Naive B cell (primary cell): ENCODE measurements around the gene VAV3. TPM values are rescaled to one million over a fixed set of nuclear protein-coding genes. Genes with fewer than 3 reads are reported as not detected.

ENCODE experiments used
- ATAC-seq, 2 donors: fragments of 150-1000 bp; cut with Tn5 transposase; 2 replicates each; pipeline ENCODE4 v1.10.0; 2021; ENCODE audit warnings: low read depth in 2 of 2, mild to moderate bottlenecking in 2 of 2, moderate library complexity in 2 of 2
- DNase-seq: peaks from one replicate; pipeline ENCODE4 v3.0.0; 2022
- H3K27ac Mint-ChIP-seq, 6 donors: one replicate each; pipeline ENCODE4 v1.8.0; 2020 to 2022; ENCODE audit warnings: mild to moderate bottlenecking in 6 of 6, mixed read lengths in 6 of 6, moderate library complexity in 5 of 6, inconsistent platforms in 2 of 6
- H3K27me3 Mint-ChIP-seq, 3 donors: one replicate each; pipeline ENCODE4 v1.8.0; 2021 to 2022; ENCODE audit warnings: mixed read lengths in 3 of 3, mild to moderate bottlenecking in 1 of 3
- H3K36me3 Mint-ChIP-seq, 2 donors: one replicate each; pipeline ENCODE4 v1.8.0; 2020 to 2022; ENCODE audit warnings: mixed read lengths in 2 of 2, inconsistent platforms in 1 of 2, mild to moderate bottlenecking in 1 of 2
- H3K4me1 Mint-ChIP-seq, 3 donors: one replicate each; pipeline ENCODE4 v1.8.0; 2020 to 2022; ENCODE audit warnings: mixed read lengths in 3 of 3, inconsistent platforms in 1 of 3, mild to moderate bottlenecking in 1 of 3, moderate library complexity in 1 of 3
- H3K4me3 Mint-ChIP-seq, 8 donors: one replicate each; pipeline ENCODE4 v1.8.0; 2020 to 2022; ENCODE audit warnings: mild to moderate bottlenecking in 8 of 8, mixed read lengths in 8 of 8, moderate library complexity in 8 of 8, inconsistent platforms in 2 of 8
- H3K9me3 Mint-ChIP-seq, 7 donors: one replicate each; pipeline ENCODE4 v1.8.0; 2020 to 2022; ENCODE audit warnings: mixed read lengths in 7 of 7, mild to moderate bottlenecking in 5 of 7, inconsistent platforms in 2 of 7, moderate library complexity in 1 of 7
- polyA plus RNA-seq, 6 donors: library from polyadenylated mRNA; unstranded; fragments of 300-500 nt; fragmentation: Illumina TruSeq; gene quantifications; one replicate each; pipeline ENCODE4 v1.2.3, GENCODE V29; 2021; ENCODE audit warnings: low read depth in 6 of 6

VAV3 gene
- polyA plus RNA-seq, 6 donors from 2014 or later: 24.8 to 45.9 (median 33.6) TPM

- peaks cover 46 to 49% of the 10 kb centered on the region in 2 donors for H3K36me3 Mint-ChIP-seq
- no peaks in the 10 kb centered on the region for H3K27me3 Mint-ChIP-seq
- no peak for ATAC-seq
- peak overlapping the region in 2 of 6 donors; percentile 1 to 80 for H3K27ac Mint-ChIP-seq
- H3K4me3 Mint-ChIP-seq: no peak overlapping the region
- H3K4me1 Mint-ChIP-seq: peaks cover 3 to 10% (median 4%) of the 10 kb centered on the region in 3 donors
- H3K9me3 Mint-ChIP-seq: no peaks in the 10 kb centered on the region
- DNase-seq: no peak
Observed at GRCh38 chr1:107597290-107597689, 367.7 kb downstream of the VAV3 start.

- ATAC-seq: no peak
- DNase-seq: no peak
- Mint-ChIP-seq H3K9me3 (no peaks in the 10 kb centered on the region), H3K36me3 (peaks cover 28 to 37% of the 10 kb centered on the region in 2 donors), H3K4me1 (peaks cover 14 to 19% (median 17%) of the 10 kb centered on the region in 3 donors), H3K4me3 (no peak overlapping the region), H3K27me3 (no peaks in the 10 kb centered on the region), H3K27ac (peak overlapping the region in 2 of 6 donors; percentile 11 to 81)
Observed at GRCh38 chr1:107594536-107594935, 370.4 kb downstream of the VAV3 start.

- ATAC-seq: no peak
Observed at GRCh38 chr1:107593501-107594209, 371.3 kb downstream of the VAV3 start.

GRCh38 chr1:107590900-107591622 lies 373.9 kb downstream of the VAV3 start:
- Mint-ChIP-seq H3K36me3 (peaks cover 37 to 40% of the 10 kb centered on the region in 2 donors), H3K27me3 (no peaks in the 10 kb centered on the region), H3K4me1 (peaks cover 14 to 19% (median 17%) of the 10 kb centered on the region in 3 donors), H3K27ac (peak overlapping the region in 3 of 6 donors; percentile 2 to 76 (median 67)), H3K4me3 (no peak overlapping the region), H3K9me3 (no peaks in the 10 kb centered on the region)
- ATAC-seq (peak; percentile 74 to 82), DNase-seq (no peak)

More at GRCh38 chr1:107593501-107594209, 371.3 kb downstream of the VAV3 start:
- peaks cover 21 to 31% of the 10 kb centered on the region in 2 donors for H3K36me3 Mint-ChIP-seq
- H3K27me3 Mint-ChIP-seq: no peaks in the 10 kb centered on the region
- DNase-seq: no peak
- peaks cover 14 to 19% (median 17%) of the 10 kb centered on the region in 3 donors for H3K4me1 Mint-ChIP-seq
- no peak overlapping the region for H3K4me3 Mint-ChIP-seq
- H3K9me3 Mint-ChIP-seq: no peaks in the 10 kb centered on the region
- H3K27ac Mint-ChIP-seq: peak overlapping the region in 1 of 6 donors; percentile 69

DNA sequence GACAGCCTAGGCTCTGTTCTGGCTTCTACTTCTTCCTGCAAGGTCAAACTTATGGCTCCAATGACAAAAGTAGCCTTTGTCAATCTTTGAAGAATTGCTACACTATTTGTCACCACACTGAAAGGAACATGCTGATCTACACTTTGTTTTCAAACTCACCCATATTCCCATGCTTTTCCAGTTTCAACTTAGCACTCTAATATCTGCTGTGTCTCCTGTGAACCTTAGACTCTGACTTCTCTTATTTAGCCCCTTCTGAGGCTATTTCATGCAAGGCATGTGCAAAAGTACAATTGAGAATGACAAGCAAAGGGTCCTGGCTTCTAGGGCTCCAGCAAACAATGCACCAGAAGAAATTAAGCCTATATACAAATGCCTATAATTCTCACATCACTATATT lies 374.9 kb downstream of the VAV3 start:
- DNase-seq: no peak

DNA sequence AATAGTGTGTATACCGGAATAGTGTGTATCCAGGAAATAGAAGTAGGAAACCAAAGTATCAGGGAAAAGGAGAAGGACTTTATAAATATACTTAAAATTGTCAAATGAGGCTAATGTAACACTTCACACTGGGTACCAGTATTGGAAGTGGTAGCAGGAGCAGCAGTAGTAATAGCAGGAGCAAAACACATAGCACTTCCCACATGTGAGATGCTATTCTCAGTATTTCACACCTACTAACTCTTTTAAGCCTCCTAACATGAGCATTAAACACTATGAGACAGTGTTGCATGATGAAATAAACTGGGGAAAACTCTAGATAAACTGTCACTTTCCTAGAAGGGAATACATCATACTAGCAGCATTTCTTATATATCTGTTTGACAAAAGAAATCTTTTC lies 376.7 kb downstream of the VAV3 start:
- H3K36me3 Mint-ChIP-seq: peaks cover 31 to 42% of the 10 kb centered on the region in 2 donors
- H3K9me3 Mint-ChIP-seq: peaks cover 0 to 4% (median 0%) of the 10 kb centered on the region in 7 donors
- H3K27me3 Mint-ChIP-seq: no peaks in the 10 kb centered on the region
- H3K4me1 Mint-ChIP-seq: peaks cover 10 to 14% (median 13%) of the 10 kb centered on the region in 3 donors
- no peak for ATAC-seq
- DNase-seq: no peak
- peak overlapping the region in 2 of 6 donors; percentile 33 to 49 for H3K27ac Mint-ChIP-seq
- no peak overlapping the region for H3K4me3 Mint-ChIP-seq

More for the DNA sequence above, 374.9 kb downstream of the VAV3 start:
- Mint-ChIP-seq H3K27ac (no peak overlapping the region), H3K36me3 (peaks cover 44 to 46% of the 10 kb centered on the region in 2 donors), H3K4me3 (no peak overlapping the region), H3K9me3 (peaks cover 0 to 4% (median 0%) of the 10 kb centered on the region in 7 donors), H3K4me1 (peaks cover 14 to 19% (median 17%) of the 10 kb centered on the region in 3 donors), H3K27me3 (no peaks in the 10 kb centered on the region)
- ATAC-seq: no peak

GRCh38 chr1:107575226-107575625 lies 389.8 kb downstream of the VAV3 start:
- H3K4me1 Mint-ChIP-seq: peaks cover 0 to 7% (median 0%) of the 10 kb centered on the region in 3 donors
- H3K27ac Mint-ChIP-seq: peak overlapping the region in 2 of 6 donors; percentile 13 to 34
- no peaks in the 10 kb centered on the region for H3K9me3 Mint-ChIP-seq
- DNase-seq (no peak), ATAC-seq (no peak)
- H3K4me3 Mint-ChIP-seq: no peak overlapping the region
- no peaks in the 10 kb centered on the region for H3K27me3 Mint-ChIP-seq
- peaks cover 52 to 58% of the 10 kb centered on the region in 2 donors for H3K36me3 Mint-ChIP-seq

- H3K4me3 Mint-ChIP-seq: no peak overlapping the region
- peaks cover 0 to 3% (median 0%) of the 10 kb centered on the region in 7 donors for H3K9me3 Mint-ChIP-seq
- no peaks in the 10 kb centered on the region for H3K27me3 Mint-ChIP-seq
- peaks cover 40 to 52% of the 10 kb centered on the region in 2 donors for H3K36me3 Mint-ChIP-seq
- H3K27ac Mint-ChIP-seq: peak overlapping the region in 3 of 6 donors; percentile 1 to 32 (median 23)
- ATAC-seq: no peak
- H3K4me1 Mint-ChIP-seq: no peaks in the 10 kb centered on the region
- no peak for DNase-seq
Observed at GRCh38 chr1:107574044-107574443, 390.9 kb downstream of the VAV3 start.

DNA sequence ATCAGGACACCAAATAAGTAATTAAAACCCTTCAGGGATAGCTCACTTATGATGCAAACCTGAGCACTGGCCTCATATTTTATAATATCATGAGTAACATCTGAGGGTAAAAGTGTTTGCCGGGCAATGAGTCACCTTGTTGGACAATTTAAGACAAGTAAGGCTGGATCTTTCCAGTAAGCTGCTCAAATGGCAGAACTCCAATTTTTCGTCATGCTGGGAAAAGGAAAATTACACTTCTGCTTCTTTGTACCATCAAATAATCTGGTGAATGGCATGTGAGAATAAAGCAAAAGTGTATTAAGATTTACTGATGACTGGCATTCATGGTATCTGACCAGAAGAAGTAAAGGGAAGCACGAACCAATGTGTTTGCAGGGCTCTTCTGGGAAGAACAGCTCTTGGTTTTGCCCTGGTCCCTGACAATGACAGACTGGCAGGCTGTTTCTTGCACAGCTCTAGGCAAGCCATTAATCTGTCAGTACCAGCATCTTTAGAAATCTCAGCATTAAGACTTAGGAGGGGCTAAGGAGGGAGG lies 392.2 kb downstream of the VAV3 start:
- no peak for ATAC-seq
- Mint-ChIP-seq H3K9me3 (peaks cover 0 to 3% (median 0%) of the 10 kb centered on the region in 7 donors), H3K36me3 (peaks cover 39 to 47% of the 10 kb centered on the region in 2 donors), H3K27me3 (no peaks in the 10 kb centered on the region), H3K27ac (peak overlapping the region in 1 of 6 donors; percentile 22), H3K4me1 (no peaks in the 10 kb centered on the region), H3K4me3 (no peak overlapping the region)
- no peak for DNase-seq

GRCh38 chr1:107570768-107571167 lies 394.2 kb downstream of the VAV3 start:
- Mint-ChIP-seq H3K4me3 (peak overlapping the region in 2 of 8 donors; percentile 6 to 54), H3K9me3 (peaks cover 0 to 3% (median 0%) of the 10 kb centered on the region in 7 donors), H3K27ac (peak overlapping the region in 2 of 6 donors; percentile 56 to 79), H3K36me3 (peaks cover 31 to 42% of the 10 kb centered on the region in 2 donors), H3K27me3 (no peaks in the 10 kb centered on the region), H3K4me1 (no peaks in the 10 kb centered on the region)
- DNase-seq (no peak), ATAC-seq (no peak)

GRCh38 chr1:107563441-107563840 lies 401.5 kb downstream of the VAV3 start:
- Mint-ChIP-seq H3K9me3 (no peaks in the 10 kb centered on the region), H3K4me1 (no peaks in the 10 kb centered on the region), H3K36me3 (no peaks in the 10 kb centered on the region), H3K27ac (peak overlapping the region in 1 of 6 donors; percentile 4), H3K4me3 (no peak overlapping the region), H3K27me3 (no peaks in the 10 kb centered on the region)
- ATAC-seq (no peak), DNase-seq (no peak)

DNA sequence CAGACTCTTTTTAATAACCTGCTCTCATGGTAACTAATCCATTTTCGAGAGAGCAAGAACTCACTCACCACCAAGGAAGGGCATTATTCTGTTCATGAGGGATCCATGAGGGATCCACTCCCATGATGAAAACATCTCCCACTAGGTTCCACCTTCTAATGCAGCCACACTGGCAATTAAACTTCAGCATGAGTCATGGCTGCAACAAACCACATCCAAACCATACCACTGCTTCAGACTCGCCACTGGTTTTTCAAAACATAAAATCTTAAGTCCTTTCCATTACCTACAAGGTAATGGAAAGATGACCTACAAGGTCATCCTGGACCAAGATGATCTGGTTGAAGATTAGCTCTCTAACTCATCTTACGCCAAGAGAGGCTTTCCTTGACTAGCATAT lies 405.1 kb downstream of the VAV3 start:
- Mint-ChIP-seq H3K27me3 (no peaks in the 10 kb centered on the region), H3K9me3 (no peaks in the 10 kb centered on the region), H3K27ac (no peak overlapping the region), H3K4me3 (no peak overlapping the region), H3K4me1 (no peaks in the 10 kb centered on the region), H3K36me3 (no peaks in the 10 kb centered on the region)
- ATAC-seq (no peak), DNase-seq (no peak)

DNA sequence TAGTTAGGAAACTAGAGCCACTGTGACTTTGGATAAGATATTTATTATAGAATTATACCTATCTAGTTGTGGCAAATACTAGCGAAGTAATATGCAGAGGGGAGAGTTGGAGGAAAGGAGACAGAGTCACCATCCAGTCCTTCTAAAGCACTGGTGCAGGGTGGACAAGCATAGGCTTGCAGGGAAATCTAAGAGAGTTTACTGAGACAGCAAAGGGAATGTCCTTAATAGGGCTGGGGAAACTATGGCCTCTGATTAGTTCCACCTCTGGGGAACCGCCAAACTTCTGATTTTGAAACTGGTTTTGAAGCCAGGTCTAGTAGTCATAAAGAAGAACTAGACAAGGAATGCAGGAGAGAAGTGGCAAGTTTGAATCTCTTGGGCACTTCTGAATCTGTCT lies 407.9 kb downstream of the VAV3 start:
- DNase-seq: no peak
- Mint-ChIP-seq H3K36me3 (no peaks in the 10 kb centered on the region), H3K27ac (no peak overlapping the region), H3K9me3 (no peaks in the 10 kb centered on the region), H3K4me1 (no peaks in the 10 kb centered on the region), H3K27me3 (no peaks in the 10 kb centered on the region), H3K4me3 (no peak overlapping the region)
- no peak for ATAC-seq
